Stomach smooth muscle (tissue), 2 donors: ENCODE measurements around the gene SLC8A1.

Experiments
- H3K27ac ChIP-seq: one replicate; pipeline ENCODE4 v1.7.0; 2013; ENCODE audit warnings: mild to moderate bottlenecking, low read length, inconsistent platforms
- H3K27me3 ChIP-seq, 2 donors: one replicate each; pipeline ENCODE4 v1.7.0; 2013; ENCODE audit warnings: low read length in 2 of 2; ENCODE audit not compliant: insufficient read depth in 2 of 2, control insufficient read depth in 1 of 2
- H3K36me3 ChIP-seq, 2 donors: one replicate each; pipeline ENCODE4 v1.7.0; 2013; ENCODE audit warnings: low read length in 2 of 2; ENCODE audit not compliant: control insufficient read depth in 2 of 2, insufficient read depth in 2 of 2
- H3K4me1 ChIP-seq: one replicate; pipeline ENCODE4 v1.7.0; 2013; ENCODE audit warnings: low read length; ENCODE audit not compliant: control insufficient read depth, insufficient read depth
- H3K4me3 ChIP-seq, 2 donors: one replicate each; pipeline ENCODE4 v1.7.0; 2013; ENCODE audit warnings: low read length in 2 of 2
- H3K9ac ChIP-seq, 2 donors: one replicate each; pipeline ENCODE4 v1.7.0; 2013; ENCODE audit warnings: low read length in 2 of 2, mild to moderate bottlenecking in 1 of 2
- H3K9me3 ChIP-seq, 2 donors: one replicate each; pipeline ENCODE4 v1.7.0; 2013; ENCODE audit warnings: low read length in 2 of 2; ENCODE audit not compliant: control insufficient read depth in 2 of 2
- donor health status: healthy.
- donor health status: Pancreatic carcinoma.

SLC8A1 gene

GRCh38 chr2:40343902-40344301, 108.0 kb downstream of the SLC8A1 start:
- H3K9ac ChIP-seq = no peak overlapping the region
- H3K36me3 ChIP-seq = no peaks in the 10 kb centered on the region
- peaks cover 21% of the 10 kb centered on the region for H3K4me1 ChIP-seq
- H3K27me3 ChIP-seq = no peaks in the 10 kb centered on the region
- H3K27ac ChIP-seq = peak overlapping the region; percentile 24
- no peaks in the 10 kb centered on the region for H3K9me3 ChIP-seq
- H3K4me3 ChIP-seq = no peak overlapping the region

DNA sequence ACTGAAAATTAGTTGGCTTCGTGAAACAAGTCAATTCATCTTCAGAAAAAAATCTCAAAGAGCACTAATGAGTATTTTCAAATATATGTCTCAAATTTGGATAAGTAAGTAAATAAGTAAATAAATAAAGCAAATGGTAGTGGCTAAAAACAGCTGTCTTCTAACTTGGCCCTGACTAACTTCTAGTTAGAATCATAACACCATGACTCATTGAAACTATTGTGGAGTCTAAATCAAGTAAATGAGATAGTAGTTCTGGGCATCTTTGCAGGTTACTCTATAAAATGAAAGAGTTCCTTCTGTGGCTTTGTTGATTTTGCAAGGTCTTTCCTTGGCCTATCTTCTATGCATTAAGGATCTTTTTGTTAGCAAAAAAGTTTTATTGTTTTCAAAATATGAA, 110.7 kb downstream of the SLC8A1 start:
- H3K4me1 ChIP-seq = peaks cover 11% of the 10 kb centered on the region
- H3K27ac ChIP-seq = no peak overlapping the region
- no peaks in the 10 kb centered on the region for H3K27me3 ChIP-seq
- no peak overlapping the region for H3K4me3 ChIP-seq
- no peak overlapping the region for H3K9ac ChIP-seq
- H3K36me3 ChIP-seq = no peaks in the 10 kb centered on the region
- H3K9me3 ChIP-seq = no peaks in the 10 kb centered on the region

GRCh38 chr2:40339026-40339425, 112.9 kb downstream of the SLC8A1 start:
- H3K27me3 ChIP-seq = no peaks in the 10 kb centered on the region

GRCh38 chr2:40332191-40332826, 119.6 kb downstream of the SLC8A1 start:
- Histone ChIP-seq H3K27ac (peak overlapping the region; percentile 61), H3K27me3 (no peaks in the 10 kb centered on the region), H3K4me1 (peaks cover 7% of the 10 kb centered on the region), H3K9ac (no peak overlapping the region), H3K9me3 (no peaks in the 10 kb centered on the region), H3K4me3 (no peak overlapping the region), H3K36me3 (no peaks in the 10 kb centered on the region)

More at GRCh38 chr2:40339026-40339425, 112.9 kb downstream of the SLC8A1 start:
- H3K4me1 ChIP-seq = peaks cover 3% of the 10 kb centered on the region
- no peak overlapping the region for H3K4me3 ChIP-seq
- H3K9ac ChIP-seq = no peak overlapping the region
- no peaks in the 10 kb centered on the region for H3K36me3 ChIP-seq
- H3K27ac ChIP-seq = no peak overlapping the region
- H3K9me3 ChIP-seq = no peaks in the 10 kb centered on the region

DNA sequence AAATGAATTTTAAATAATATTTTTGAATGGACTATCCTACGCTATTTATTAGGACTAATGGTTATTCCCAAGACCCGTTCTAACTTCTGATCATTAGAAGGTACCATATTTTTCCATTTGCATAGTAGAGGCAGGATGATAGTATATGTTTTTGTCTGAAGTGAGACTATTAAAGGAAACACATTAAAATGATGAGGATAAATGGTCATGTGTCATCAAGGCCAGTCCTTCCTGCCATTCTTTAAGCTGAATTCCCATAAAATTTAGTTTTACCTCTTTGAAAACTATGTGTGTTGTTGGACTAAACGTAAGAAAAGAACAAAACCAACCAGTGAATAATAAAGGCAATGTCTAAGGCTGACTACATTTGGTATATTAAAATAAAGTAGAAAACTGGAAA, 121.8 kb downstream of the SLC8A1 start:
- no peak overlapping the region for H3K27ac ChIP-seq
- H3K4me3 ChIP-seq = no peak overlapping the region
- no peaks in the 10 kb centered on the region for H3K9me3 ChIP-seq
- no peak overlapping the region for H3K9ac ChIP-seq
- no peaks in the 10 kb centered on the region for H3K27me3 ChIP-seq
- H3K4me1 ChIP-seq = peaks cover 7% of the 10 kb centered on the region
- no peaks in the 10 kb centered on the region for H3K36me3 ChIP-seq

GRCh38 chr2:40329739-40330030, 122.2 kb downstream of the SLC8A1 start:
- H3K4me1 ChIP-seq = peaks cover 12% of the 10 kb centered on the region
- peak overlapping the region; percentile 32 for H3K27ac ChIP-seq
- no peaks in the 10 kb centered on the region for H3K9me3 ChIP-seq
- no peaks in the 10 kb centered on the region for H3K27me3 ChIP-seq
- peak overlapping the region in 1 of 2 donors; percentile 5 for H3K4me3 ChIP-seq
- H3K36me3 ChIP-seq = no peaks in the 10 kb centered on the region
- no peak overlapping the region for H3K9ac ChIP-seq

DNA sequence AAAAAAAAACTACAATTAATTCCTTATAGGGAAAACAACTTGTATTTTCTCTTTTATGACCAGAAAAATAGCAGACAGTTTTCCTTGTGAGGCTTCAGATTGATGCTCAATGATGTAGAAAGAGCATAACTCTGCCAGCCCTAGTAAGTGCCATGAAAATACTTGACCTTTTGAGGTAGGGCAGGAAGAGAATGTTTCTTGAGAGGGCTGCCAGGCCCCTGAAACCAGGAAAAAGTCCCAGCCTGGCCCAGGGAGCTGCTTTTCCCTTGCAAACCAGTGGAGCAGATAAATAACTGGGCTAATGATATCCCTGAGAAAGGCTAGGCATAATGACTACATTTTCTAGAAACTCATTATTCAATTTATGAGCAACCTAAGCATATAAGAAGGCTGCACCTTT, 126.8 kb downstream of the SLC8A1 start:
- no peak overlapping the region for H3K4me3 ChIP-seq
- no peaks in the 10 kb centered on the region for H3K9me3 ChIP-seq
- peaks cover 13% of the 10 kb centered on the region for H3K4me1 ChIP-seq
- no peak overlapping the region for H3K9ac ChIP-seq
- H3K27ac ChIP-seq = no peak overlapping the region
- no peaks in the 10 kb centered on the region for H3K36me3 ChIP-seq
- H3K27me3 ChIP-seq = no peaks in the 10 kb centered on the region

GRCh38 chr2:40324656-40325055, 127.2 kb downstream of the SLC8A1 start:
- Histone ChIP-seq H3K27ac (no peak overlapping the region), H3K36me3 (no peaks in the 10 kb centered on the region), H3K4me1 (peaks cover 11% of the 10 kb centered on the region), H3K9me3 (no peaks in the 10 kb centered on the region), H3K27me3 (no peaks in the 10 kb centered on the region), H3K4me3 (no peak overlapping the region), H3K9ac (no peak overlapping the region)

GRCh38 chr2:40321822-40322221, 130.1 kb downstream of the SLC8A1 start:
- peaks cover 7% of the 10 kb centered on the region for H3K4me1 ChIP-seq
- H3K9ac ChIP-seq = no peak overlapping the region
- H3K4me3 ChIP-seq = no peak overlapping the region
- no peak overlapping the region for H3K27ac ChIP-seq
- H3K36me3 ChIP-seq = no peaks in the 10 kb centered on the region
- no peaks in the 10 kb centered on the region for H3K9me3 ChIP-seq
- H3K27me3 ChIP-seq = no peaks in the 10 kb centered on the region

DNA sequence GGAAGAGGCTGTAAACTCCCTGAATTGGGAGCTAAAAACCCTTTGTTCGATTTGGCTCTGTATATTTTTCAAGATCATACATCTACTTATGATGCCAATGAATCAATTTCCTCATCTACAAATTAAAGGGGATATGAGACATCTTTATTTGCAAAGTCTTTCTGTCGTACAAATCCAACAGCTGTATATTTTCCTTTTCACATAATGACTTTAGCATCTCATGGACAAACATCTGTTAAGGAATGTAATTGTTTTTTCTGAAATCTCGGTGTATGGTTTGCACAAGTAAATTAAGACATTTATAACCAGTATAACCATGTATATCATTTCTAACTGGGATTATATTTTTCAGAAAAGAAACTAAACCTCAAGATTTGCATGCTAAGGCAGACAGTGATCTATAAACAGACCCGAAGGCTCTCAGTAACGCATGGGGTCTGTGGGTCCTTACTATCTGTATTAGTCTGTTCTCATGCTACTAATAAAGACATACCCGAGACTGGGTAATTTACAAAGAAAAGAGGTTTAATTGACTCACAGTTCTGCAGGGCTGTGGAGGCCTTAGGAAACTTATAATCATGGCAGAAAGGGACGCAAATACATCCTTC, 130.8 kb downstream of the SLC8A1 start:
- H3K9me3 ChIP-seq = no peaks in the 10 kb centered on the region
- no peak overlapping the region for H3K4me3 ChIP-seq
- no peaks in the 10 kb centered on the region for H3K36me3 ChIP-seq
- no peak overlapping the region for H3K9ac ChIP-seq
- H3K27ac ChIP-seq = no peak overlapping the region
- H3K27me3 ChIP-seq = no peaks in the 10 kb centered on the region
- peaks cover 9% of the 10 kb centered on the region for H3K4me1 ChIP-seq

GRCh38 chr2:40318921-40319320, 133.0 kb downstream of the SLC8A1 start:
- H3K9me3 ChIP-seq = no peaks in the 10 kb centered on the region
- H3K27me3 ChIP-seq = no peaks in the 10 kb centered on the region
- H3K4me3 ChIP-seq = no peak overlapping the region
- H3K9ac ChIP-seq = no peak overlapping the region
- H3K36me3 ChIP-seq = no peaks in the 10 kb centered on the region
- H3K27ac ChIP-seq = no peak overlapping the region
- H3K4me1 ChIP-seq = peaks cover 3% of the 10 kb centered on the region
